Ishikawa (cell line): ENCODE measurements around the gene ESPNL.

Experiments
- CEBPB ChIP-seq: IDR thresholded peaks from 2 replicates; pipeline ENCODE4 v1.6.1; 2012
- EGR1 ChIP-seq: IDR thresholded peaks from 2 replicates; pipeline ENCODE4 v1.6.1; 2012
- EP300 ChIP-seq: IDR thresholded peaks from 2 replicates; pipeline ENCODE4 v1.6.1; 2012; ENCODE audit warnings: borderline replicate concordance
- FOXM1 ChIP-seq: IDR thresholded peaks from 2 replicates; pipeline ENCODE4 v1.6.1; 2012; ENCODE audit warnings: low read depth, borderline replicate concordance
- MAX ChIP-seq: IDR thresholded peaks from 2 replicates; pipeline ENCODE4 v1.6.1; 2012
- NFIC ChIP-seq: IDR thresholded peaks from 2 replicates; pipeline ENCODE4 v1.6.1; 2012
- RAD21 ChIP-seq: IDR thresholded peaks from 2 replicates; pipeline ENCODE4 v1.6.1; 2012; ENCODE audit warnings: low read depth
- REST ChIP-seq: IDR thresholded peaks from 2 replicates; pipeline ENCODE4 v1.6.1; 2012; ENCODE audit warnings: low read depth, mild to moderate bottlenecking
- TAF1 ChIP-seq: IDR thresholded peaks from 2 replicates; pipeline ENCODE4 v1.6.1; 2012; ENCODE audit warnings: low read depth, mild to moderate bottlenecking
- TEAD4 ChIP-seq: IDR thresholded peaks from 2 replicates; pipeline ENCODE4 v1.6.1; 2012
- USF1 ChIP-seq: IDR thresholded peaks from 2 replicates; pipeline ENCODE4 v1.6.1; 2012
- YY1 ChIP-seq: IDR thresholded peaks from 2 replicates; pipeline ENCODE4 v1.6.1; 2012; ENCODE audit warnings: low read depth
- ZBTB7A ChIP-seq: IDR thresholded peaks from 2 replicates; pipeline ENCODE4 v1.6.1; 2012; ENCODE audit warnings: low read depth

Gene ESPNL

GRCh38 chr2:238079874-238080327 is 20.2 kb upstream of the ESPNL start:
- TF ChIP-seq REST = no peak
- TF ChIP-seq TAF1 = no peak
- TF ChIP-seq CEBPB = no peak
- TF ChIP-seq TEAD4 = no peak
- no peak for TF ChIP-seq FOXM1
- no peak for TF ChIP-seq RAD21
- no peak for TF ChIP-seq MAX
- no peak for TF ChIP-seq EGR1
- TF ChIP-seq NFIC = no peak
- no peak for TF ChIP-seq USF1

GRCh38 chr2:238080518-238080917 is 19.6 kb upstream of the ESPNL start:
- TF ChIP-seq EP300 (no peak), TAF1 (no peak), YY1 (no peak), REST (no peak), MAX (no peak), ZBTB7A (no peak), FOXM1 (no peak)

GRCh38 chr2:238081150-238081549 is 19.0 kb upstream of the ESPNL start:
- peak; percentile 43; the same call in 1 of the 2 replicates for TF ChIP-seq NFIC
- TF ChIP-seq TEAD4 = no peak
- no peak for TF ChIP-seq RAD21
- no peak for TF ChIP-seq USF1
- TF ChIP-seq REST = no peak
- TF ChIP-seq TAF1 = no peak

- no peak for TF ChIP-seq CEBPB
- no peak for TF ChIP-seq USF1
Measured at GRCh38 chr2:238081561-238081960, 18.6 kb upstream of the ESPNL start.

GRCh38 chr2:238082151-238082550 is 18.0 kb upstream of the ESPNL start:
- no peak for TF ChIP-seq EP300
- TF ChIP-seq TEAD4 = no peak
- no peak for TF ChIP-seq CEBPB

GRCh38 chr2:238082827-238083226 is 17.3 kb upstream of the ESPNL start:
- TF ChIP-seq EP300 = no peak
- no peak for TF ChIP-seq CEBPB
